ENCODE measurements around the gene RPH3AL.

- no peak for TF ChIP-seq CTCF (IDR thresholded peaks at IDR 0.05)
- no peak for TF ChIP-seq POLR2A (IDR thresholded peaks at IDR 0.05)
These were observed 46.5 kb downstream of the RPH3AL start for GRCh38 chr17:306116-306515.

Measured in testis (tissue), 2 donors.